GM12872 (cell line): ENCODE results near the gene TSHZ3.

Experiments
- CTCF ChIP-seq: IDR thresholded peaks from 3 replicates; pipeline ENCODE4 v1.5.1; 2011; ENCODE audit warnings: low read depth, mild to moderate bottlenecking, low read length, moderate library complexity; ENCODE audit not compliant: insufficient read depth

TSHZ3 gene

GRCh38 chr19:31325342-31325741, 23.9 kb downstream of the TSHZ3 start:
- no peak for TF ChIP-seq CTCF

- TF ChIP-seq CTCF: no peak
Measured at GRCh38 chr19:31319465-31319864, 29.8 kb downstream of the TSHZ3 start.

GRCh38 chr19:31318790-31319425, 30.3 kb downstream of the TSHZ3 start:
- TF ChIP-seq CTCF: no peak

GRCh38 chr19:31317570-31317969, 31.7 kb downstream of the TSHZ3 start:
- no peak for TF ChIP-seq CTCF

GRCh38 chr19:31317093-31317492, 32.1 kb downstream of the TSHZ3 start:
- TF ChIP-seq CTCF: no peak

GRCh38 chr19:31316201-31316951, 32.9 kb downstream of the TSHZ3 start:
- no peak for TF ChIP-seq CTCF

GRCh38 chr19:31315652-31316051, 33.6 kb downstream of the TSHZ3 start:
- no peak for TF ChIP-seq CTCF
